ENCODE measurements around the gene NTSR2.

GRCh38 chr2:11624893-11625292 lies 45.1 kb downstream of the NTSR2 start:
- TF ChIP-seq POLR2A (IDR thresholded peaks at IDR 0.05) (no peak), EP300 (IDR thresholded peaks at IDR 0.05; ENCODE audit: low read depth) (no peak)

All from transverse colon (tissue), 1 donor.